ENCODE data around the gene POC1B.

DNA sequence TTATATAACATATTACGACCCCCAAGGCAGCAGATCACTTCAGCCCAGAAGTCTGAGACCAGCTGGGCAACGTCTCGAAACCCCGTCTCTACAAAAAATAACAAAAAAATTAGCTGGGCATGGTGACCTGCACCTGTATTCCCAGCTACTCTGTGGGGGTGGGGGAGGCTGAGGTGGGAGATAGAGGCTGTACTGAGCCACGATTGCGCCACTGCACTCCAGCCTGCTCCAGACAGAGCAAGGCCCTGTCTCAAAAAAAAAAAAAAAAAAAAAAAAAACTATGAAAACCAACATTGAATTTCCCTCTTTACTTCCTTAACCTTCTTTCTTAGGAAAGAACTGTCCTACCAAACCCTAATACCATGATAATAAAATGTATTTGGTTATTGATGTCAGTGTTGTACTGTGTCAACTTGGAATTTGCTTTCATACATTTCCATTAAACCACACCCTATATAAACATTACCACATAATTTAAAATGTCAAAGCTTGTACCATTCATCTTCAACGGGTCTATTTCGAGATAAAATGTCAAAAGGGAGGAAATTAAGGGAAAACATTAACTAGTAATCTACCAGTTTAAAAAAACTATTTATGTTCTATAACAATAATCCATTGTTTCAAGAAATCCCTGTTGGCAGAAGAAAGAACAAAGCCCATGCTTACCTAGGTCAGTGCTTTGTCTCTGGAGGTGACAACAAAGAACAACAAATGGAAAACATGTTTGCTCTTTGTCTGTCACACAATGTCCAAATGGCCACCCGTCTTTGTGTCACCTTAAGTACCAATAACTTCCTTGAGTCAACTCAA, 18.6 kb downstream of the POC1B start:
- no peak for TF ChIP-seq EZH2phosphoT487 (IDR thresholded peaks at IDR 0.05; ENCODE audit: insufficient read depth, low read depth)
- TF ChIP-seq EZH2 (IDR thresholded peaks at IDR 0.05; ENCODE audit: insufficient read depth, poor library complexity, severe bottlenecking) = no peak

All from GM23248 (cell line).